ENCODE data around the gene CNGA2.

Gene CNGA2

GRCh38 chrX:151750511-151750910, 16.0 kb downstream of the CNGA2 start:
- no peak overlapping the region for H3K27ac ChIP-seq
- TF ChIP-seq CTCF (IDR thresholded peaks at IDR 0.05): no peak
- no peak for TF ChIP-seq ZFX (IDR thresholded peaks at IDR 0.05; ENCODE audit: borderline replicate concordance)

GRCh38 chrX:151752847-151753246, 18.3 kb downstream of the CNGA2 start:
- TF ChIP-seq CTCF (IDR thresholded peaks at IDR 0.05) (no peak), ZFX (IDR thresholded peaks at IDR 0.05; ENCODE audit: borderline replicate concordance) (no peak)
- H3K27ac ChIP-seq: no peak overlapping the region

GRCh38 chrX:151753313-151754046, 18.9 kb downstream of the CNGA2 start:
- no peak overlapping the region for H3K27ac ChIP-seq
- TF ChIP-seq CTCF (IDR thresholded peaks at IDR 0.05) (peak; percentile 76), ZFX (IDR thresholded peaks at IDR 0.05; ENCODE audit: borderline replicate concordance) (no peak)

GRCh38 chrX:151754047-151754429, 19.5 kb downstream of the CNGA2 start:
- TF ChIP-seq CTCF (IDR thresholded peaks at IDR 0.05) (no peak), ZFX (IDR thresholded peaks at IDR 0.05; ENCODE audit: borderline replicate concordance) (no peak)

GRCh38 chrX:151754641-151755215, 20.2 kb downstream of the CNGA2 start:
- H3K27ac ChIP-seq: no peak overlapping the region

More at GRCh38 chrX:151754047-151754429, 19.5 kb downstream of the CNGA2 start:
- H3K27ac ChIP-seq: no peak overlapping the region

GRCh38 chrX:151759041-151759708, 24.6 kb downstream of the CNGA2 start:
- no peak overlapping the region for H3K27ac ChIP-seq
- TF ChIP-seq CTCF (IDR thresholded peaks at IDR 0.05) (no peak), ZFX (IDR thresholded peaks at IDR 0.05; ENCODE audit: borderline replicate concordance) (no peak)

More at GRCh38 chrX:151754641-151755215, 20.2 kb downstream of the CNGA2 start:
- no peak for TF ChIP-seq ZFX (IDR thresholded peaks at IDR 0.05; ENCODE audit: borderline replicate concordance)
- TF ChIP-seq CTCF (IDR thresholded peaks at IDR 0.05): no peak

GRCh38 chrX:151762802-151763201, 28.3 kb downstream of the CNGA2 start:
- TF ChIP-seq CTCF (IDR thresholded peaks at IDR 0.05) (no peak), ZFX (IDR thresholded peaks at IDR 0.05; ENCODE audit: borderline replicate concordance) (no peak)
- H3K27ac ChIP-seq: no peak overlapping the region
